Smooth muscle cell (in vitro differentiated cells): ENCODE results near the gene TMOD3. TPM values are rescaled to one million over a fixed set of nuclear protein-coding genes. Genes with fewer than 3 reads are reported as not detected.

Source experiments
- DNase-seq: peaks from one replicate; lab custom pipeline; 2025; ENCODE audit not compliant: unreplicated experiment; lab: John Stamatoyannopoulos, UW
- H2AFZ ChIP-seq: fragments of 200-600 bp; sonication (generic); 2 replicates; pipeline ENCODE4 v1.6.0; 2016; ENCODE audit warnings: antibody characterized with exemption, low read depth, mild to moderate bottlenecking
- H3F3A ChIP-seq: fragments of 200-600 bp; sonication (generic); 2 replicates; pipeline ENCODE4 v1.6.0; 2017; ENCODE audit warnings: antibody characterized with exemption, low read depth
- H3K27ac ChIP-seq: fragments of 200-600 bp; sonication (generic); 2 replicates; pipeline ENCODE4 v1.5.1; 2016; ENCODE audit warnings: low read depth, mild to moderate bottlenecking
- H3K27me3 ChIP-seq: fragments of 200-600 bp; sonication (generic); 2 replicates; pipeline ENCODE4 v1.6.1; 2016; ENCODE audit warnings: low read depth, mild to moderate bottlenecking
- H3K36me3 ChIP-seq: fragments of 200-600 bp; sonication (generic); 2 replicates; pipeline ENCODE4 v1.5.1; 2016; ENCODE audit warnings: low read depth
- H3K4me1 ChIP-seq: fragments of 200-600 bp; sonication (generic); 2 replicates; pipeline ENCODE4 v1.5.1; 2016; ENCODE audit warnings: low read depth
- H3K4me2 ChIP-seq: fragments of 200-600 bp; sonication (generic); 2 replicates; pipeline ENCODE4 v1.6.0; 2016; ENCODE audit warnings: mild to moderate bottlenecking
- H3K4me3 ChIP-seq: fragments of 200-600 bp; sonication (generic); 2 replicates; pipeline ENCODE4 v1.5.1; 2016; ENCODE audit warnings: mild to moderate bottlenecking
- H3K79me2 ChIP-seq: fragments of 200-600 bp; sonication (generic); 2 replicates; pipeline ENCODE4 v1.6.0; 2016; ENCODE audit warnings: low read depth, mild to moderate bottlenecking
- H3K9ac ChIP-seq: fragments of 200-600 bp; sonication (generic); 2 replicates; pipeline ENCODE4 v1.6.0; 2016; ENCODE audit warnings: low read depth
- H3K9me3 ChIP-seq: fragments of 200-600 bp; sonication (generic); replicated peaks from 2 replicates; pipeline ENCODE4 v1.5.1; 2016; ENCODE audit warnings: low read depth
- H4K20me1 ChIP-seq: fragments of 200-600 bp; sonication (generic); 2 replicates; pipeline ENCODE4 v1.6.0; 2016; ENCODE audit warnings: low read depth
- WGBS: methylation state at CpG from one replicate; pipeline ENCODE4 v1.1.7; 2016; ENCODE audit warnings: low lambda C conversion rate; 5-methylcytosine and 5-hydroxymethylcytosine counted together
- polyA plus RNA-seq: library from polyadenylated mRNA; unstranded; fragments of >200 nt; fragmentation: Nextera tagmentation; extraction: Ambion mirVana; gene quantifications from 2 replicates; pipeline ENCODE4 v1.2.1, GENCODE V29; 2016
- total RNA-seq: library from RNA; depleted of rRNA; stranded (reverse); fragments of >200 nt; gene quantifications from 2 replicates; pipeline ENCODE4 v1.2.3, GENCODE V29; 2014
- TF ChIP-seq, protein P1 (sequence below): fragments of 200-600 bp; sonication (generic); IDR thresholded peaks from 2 replicates; pipeline ENCODE4 v1.5.1; 2017; ENCODE audit warnings: borderline replicate concordance, mild to moderate bottlenecking, antibody characterized with exemption; ENCODE audit not compliant: insufficient read depth, poor library complexity, severe bottlenecking

Gene TMOD3
- total and polyA plus RNA-seq, 2 experiments from 2014 or later = 18.6 to 35.7 TPM

GRCh38 chr15:51887887-51888592, 58.6 kb downstream of the TMOD3 start:
- no peaks in the 10 kb centered on the region for H3F3A ChIP-seq
- H3K27ac ChIP-seq = peak overlapping the region; percentile 11
- no peak for DNase-seq
- H3K79me2 ChIP-seq = peaks cover 20% of the 10 kb centered on the region
- no peak overlapping the region for H3K4me2 ChIP-seq
- H3K4me3 ChIP-seq = no peak overlapping the region
- H3K9ac ChIP-seq = no peak overlapping the region
- TF ChIP-seq, protein P1, sequence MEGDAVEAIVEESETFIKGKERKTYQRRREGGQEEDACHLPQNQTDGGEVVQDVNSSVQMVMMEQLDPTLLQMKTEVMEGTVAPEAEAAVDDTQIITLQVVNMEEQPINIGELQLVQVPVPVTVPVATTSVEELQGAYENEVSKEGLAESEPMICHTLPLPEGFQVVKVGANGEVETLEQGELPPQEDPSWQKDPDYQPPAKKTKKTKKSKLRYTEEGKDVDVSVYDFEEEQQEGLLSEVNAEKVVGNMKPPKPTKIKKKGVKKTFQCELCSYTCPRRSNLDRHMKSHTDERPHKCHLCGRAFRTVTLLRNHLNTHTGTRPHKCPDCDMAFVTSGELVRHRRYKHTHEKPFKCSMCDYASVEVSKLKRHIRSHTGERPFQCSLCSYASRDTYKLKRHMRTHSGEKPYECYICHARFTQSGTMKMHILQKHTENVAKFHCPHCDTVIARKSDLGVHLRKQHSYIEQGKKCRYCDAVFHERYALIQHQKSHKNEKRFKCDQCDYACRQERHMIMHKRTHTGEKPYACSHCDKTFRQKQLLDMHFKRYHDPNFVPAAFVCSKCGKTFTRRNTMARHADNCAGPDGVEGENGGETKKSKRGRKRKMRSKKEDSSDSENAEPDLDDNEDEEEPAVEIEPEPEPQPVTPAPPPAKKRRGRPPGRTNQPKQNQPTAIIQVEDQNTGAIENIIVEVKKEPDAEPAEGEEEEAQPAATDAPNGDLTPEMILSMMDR = no peak
- H3K9me3 ChIP-seq = no peaks in the 10 kb centered on the region
- peaks cover 16% of the 10 kb centered on the region for H3K36me3 ChIP-seq
- H3K27me3 ChIP-seq = no peaks in the 10 kb centered on the region
- H3K4me1 ChIP-seq = peaks cover 12% of the 10 kb centered on the region
- H4K20me1 ChIP-seq = peaks cover 43% of the 10 kb centered on the region
- WGBS = 95% methylated on average over 9 of the region's 9 CpGs
- no peak overlapping the region for H2AFZ ChIP-seq

DNA sequence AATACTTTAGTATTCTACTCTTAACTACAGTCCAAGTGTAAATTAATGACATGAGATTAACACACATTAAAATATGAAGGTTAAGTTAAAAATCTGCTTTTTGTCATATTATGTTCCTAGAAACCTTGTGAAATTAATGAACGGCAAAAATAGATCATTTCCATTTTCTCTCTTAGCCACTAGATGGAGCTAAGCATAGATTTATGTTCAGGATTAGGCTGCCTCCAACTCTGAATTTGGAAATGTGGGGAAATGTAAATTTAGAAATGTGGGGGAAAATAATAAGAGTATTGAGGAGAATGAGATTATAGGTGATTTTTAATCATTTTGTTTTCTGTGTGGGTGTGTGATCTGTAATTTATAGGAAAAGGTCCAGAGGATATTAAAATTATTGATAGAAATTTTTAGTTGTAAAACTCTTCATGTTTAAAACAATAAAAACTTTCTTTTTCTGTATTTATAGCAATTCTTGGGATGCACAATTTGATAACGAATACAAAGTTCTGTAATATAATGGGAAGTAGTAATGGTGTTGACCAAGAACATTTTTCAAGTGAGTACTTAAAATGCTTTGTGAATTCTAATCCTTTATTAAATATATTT, 59.2 kb downstream of the TMOD3 start:
- Histone ChIP-seq H3K9ac (no peak overlapping the region), H3K4me2 (no peak overlapping the region), H4K20me1 (peaks cover 37% of the 10 kb centered on the region), H3K27me3 (no peaks in the 10 kb centered on the region), H3K36me3 (peaks cover 16% of the 10 kb centered on the region), H3K27ac (no peak overlapping the region), H3K4me3 (no peak overlapping the region), H2AFZ (no peak overlapping the region), H3F3A (no peaks in the 10 kb centered on the region), H3K9me3 (no peaks in the 10 kb centered on the region), H3K79me2 (peaks cover 15% of the 10 kb centered on the region), H3K4me1 (peaks cover 6% of the 10 kb centered on the region)
- WGBS = 54% methylated on average over 2 of the region's 2 CpGs
- no peak for DNase-seq
- TF ChIP-seq, protein P1 = peak; percentile 84

- Histone ChIP-seq H3K27me3 (no peaks in the 10 kb centered on the region), H3K4me3 (no peak overlapping the region), H3K36me3 (peaks cover 17% of the 10 kb centered on the region), H3K79me2 (peaks cover 10% of the 10 kb centered on the region), H3K27ac (no peak overlapping the region), H2AFZ (no peak overlapping the region), H3K9ac (no peak overlapping the region), H3F3A (no peaks in the 10 kb centered on the region), H3K4me1 (peaks cover 5% of the 10 kb centered on the region), H3K4me2 (no peak overlapping the region), H3K9me3 (no peaks in the 10 kb centered on the region), H4K20me1 (peaks cover 33% of the 10 kb centered on the region)
- WGBS = 95% methylated on average over 2 of the region's 2 CpGs
- DNase-seq = no peak
- TF ChIP-seq, protein P1 = no peak
Observed at GRCh38 chr15:51889486-51889885, 60.0 kb downstream of the TMOD3 start.

DNA sequence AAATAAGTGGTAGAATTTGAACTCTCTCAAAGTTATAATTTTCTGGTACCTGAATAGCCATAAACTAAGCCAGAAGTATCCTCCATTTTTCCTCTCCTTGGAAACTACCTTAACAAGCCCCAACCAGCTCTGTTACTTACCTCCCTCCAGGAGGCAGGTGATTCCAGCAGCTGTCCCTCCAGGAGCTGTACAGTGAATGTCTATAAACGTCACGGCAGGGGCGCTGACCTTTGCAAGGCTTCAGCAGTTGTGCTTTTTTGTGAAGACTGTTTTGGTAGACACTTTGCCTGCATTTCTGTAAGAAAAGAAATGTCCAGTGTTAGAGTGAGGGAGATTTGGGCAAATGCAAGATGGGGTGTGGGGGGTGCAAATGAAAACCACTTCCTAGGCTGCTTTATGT, 75.0 kb downstream of the TMOD3 start:
- no peak for DNase-seq
- TF ChIP-seq, protein P1 = no peak
- 92% methylated on average over 3 of the region's 3 CpGs for WGBS

More for the DNA sequence above, 75.0 kb downstream of the TMOD3 start:
- H3K79me2 ChIP-seq = no peaks in the 10 kb centered on the region
- no peaks in the 10 kb centered on the region for H3F3A ChIP-seq
- H3K9me3 ChIP-seq = no peaks in the 10 kb centered on the region
- H3K9ac ChIP-seq = no peak overlapping the region
- peaks cover 30% of the 10 kb centered on the region for H3K36me3 ChIP-seq
- peaks cover 5% of the 10 kb centered on the region for H3K4me1 ChIP-seq
- H3K4me2 ChIP-seq = no peak overlapping the region
- H2AFZ ChIP-seq = no peak overlapping the region
- H3K27me3 ChIP-seq = no peaks in the 10 kb centered on the region
- H3K27ac ChIP-seq = no peak overlapping the region
- H3K4me3 ChIP-seq = no peak overlapping the region
- H4K20me1 ChIP-seq = peaks cover 22% of the 10 kb centered on the region
